ENCODE data around the gene THYN1. TPM values are rescaled to one million over a fixed set of nuclear protein-coding genes. Genes with fewer than 3 reads are reported as not detected.

Gene THYN1
- 10 to 100 TPM; 56.3 to 57.1 TPM for total RNA-seq

DNA sequence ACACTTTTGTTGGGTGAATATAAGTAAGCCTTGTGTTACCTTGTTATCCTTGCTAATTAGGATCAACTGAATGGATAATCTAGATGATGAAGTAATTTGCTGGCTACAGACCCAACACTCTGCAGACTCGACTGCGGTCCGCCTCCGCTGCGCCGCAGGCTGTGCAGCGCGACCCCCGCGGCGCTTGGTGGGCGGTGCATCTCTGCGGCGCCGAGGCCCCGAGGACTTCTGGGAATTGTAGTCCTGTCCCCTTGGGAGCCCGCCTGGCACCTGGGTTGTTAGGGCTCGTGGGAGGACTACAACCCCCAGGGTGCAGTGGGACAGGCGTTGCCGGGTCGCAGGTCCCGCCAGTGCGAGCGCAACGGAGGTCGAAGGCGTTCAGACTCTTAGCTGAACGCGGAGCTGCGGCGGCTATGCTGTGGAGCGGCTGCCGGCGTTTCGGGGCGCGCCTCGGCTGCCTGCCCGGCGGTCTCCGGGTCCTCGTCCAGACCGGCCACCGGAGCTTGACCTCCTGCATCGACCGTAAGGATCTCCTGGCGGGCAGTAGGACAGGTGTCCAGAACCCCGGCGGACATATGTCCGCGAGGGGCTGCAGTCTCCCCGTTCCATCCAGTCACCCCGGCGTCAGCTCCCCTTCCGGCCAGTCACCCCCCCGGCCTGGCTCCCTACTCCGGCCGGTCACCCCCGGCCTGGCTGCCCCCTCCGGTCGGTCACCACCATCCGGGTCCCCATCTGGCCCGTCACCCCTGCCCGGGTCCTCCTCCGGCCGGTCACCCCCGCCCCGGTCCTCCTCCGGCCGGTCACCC is at the start of gene THYN1, which contains the start of gene ACAD8:
Gene THYN1, minus strand, starts transcription at position 165 of the 806 bp plus-strand sequence. CDS start 470 bp downstream, outside the sequence.
Gene ACAD8, plus strand, starts transcription at position 381 of the 806 bp plus-strand sequence. Its CDS starts 33 bp downstream, at position 414.

DNA sequence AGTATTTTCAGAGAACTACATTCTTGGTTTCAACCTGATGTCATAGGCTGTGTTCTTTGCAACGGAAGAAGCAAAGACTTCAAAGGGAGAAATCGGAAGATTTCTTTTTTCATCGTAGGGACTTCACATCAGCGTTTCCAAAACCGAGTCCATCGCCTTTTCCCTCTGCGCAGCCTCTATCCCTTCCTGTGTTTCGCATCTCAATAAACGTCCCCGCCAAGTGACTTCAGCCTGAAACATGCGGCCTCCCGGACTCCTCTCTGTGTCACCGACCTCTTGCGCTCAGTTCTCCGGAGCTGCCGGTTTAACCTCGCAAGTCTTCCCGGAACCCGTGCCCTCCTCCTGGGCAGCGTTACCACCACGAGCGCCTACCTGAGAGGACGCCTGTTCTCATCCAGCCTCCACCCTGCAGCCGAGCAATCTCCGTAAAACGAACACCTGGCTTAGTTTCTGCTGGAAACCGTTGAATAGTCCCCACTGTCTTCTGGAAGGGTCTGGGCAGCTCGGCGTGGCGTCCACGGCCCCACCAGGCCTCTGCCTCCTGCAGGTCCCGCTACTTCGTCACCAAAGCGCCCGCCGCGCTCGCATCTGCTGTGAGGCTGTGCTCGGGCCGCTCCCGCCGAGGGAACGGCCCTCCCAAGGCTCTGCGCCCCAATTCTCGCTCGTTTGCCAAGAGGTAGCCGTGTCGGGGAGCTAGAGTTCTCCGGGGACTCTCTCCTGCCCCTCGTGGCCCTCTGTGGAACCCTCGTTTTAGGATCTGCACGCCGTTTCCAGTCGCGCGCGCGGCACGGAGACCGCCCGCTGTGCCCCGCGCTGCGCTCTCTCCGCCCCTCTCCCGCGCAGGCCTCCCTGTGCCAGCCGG is 22.6 kb upstream of the THYN1 start, which contains the start of gene GLB1L3:
Gene GLB1L3, plus strand, starts transcription at position 846 of the 862 bp plus-strand sequence. CDS start 362 bp downstream, outside the sequence.

DNA sequence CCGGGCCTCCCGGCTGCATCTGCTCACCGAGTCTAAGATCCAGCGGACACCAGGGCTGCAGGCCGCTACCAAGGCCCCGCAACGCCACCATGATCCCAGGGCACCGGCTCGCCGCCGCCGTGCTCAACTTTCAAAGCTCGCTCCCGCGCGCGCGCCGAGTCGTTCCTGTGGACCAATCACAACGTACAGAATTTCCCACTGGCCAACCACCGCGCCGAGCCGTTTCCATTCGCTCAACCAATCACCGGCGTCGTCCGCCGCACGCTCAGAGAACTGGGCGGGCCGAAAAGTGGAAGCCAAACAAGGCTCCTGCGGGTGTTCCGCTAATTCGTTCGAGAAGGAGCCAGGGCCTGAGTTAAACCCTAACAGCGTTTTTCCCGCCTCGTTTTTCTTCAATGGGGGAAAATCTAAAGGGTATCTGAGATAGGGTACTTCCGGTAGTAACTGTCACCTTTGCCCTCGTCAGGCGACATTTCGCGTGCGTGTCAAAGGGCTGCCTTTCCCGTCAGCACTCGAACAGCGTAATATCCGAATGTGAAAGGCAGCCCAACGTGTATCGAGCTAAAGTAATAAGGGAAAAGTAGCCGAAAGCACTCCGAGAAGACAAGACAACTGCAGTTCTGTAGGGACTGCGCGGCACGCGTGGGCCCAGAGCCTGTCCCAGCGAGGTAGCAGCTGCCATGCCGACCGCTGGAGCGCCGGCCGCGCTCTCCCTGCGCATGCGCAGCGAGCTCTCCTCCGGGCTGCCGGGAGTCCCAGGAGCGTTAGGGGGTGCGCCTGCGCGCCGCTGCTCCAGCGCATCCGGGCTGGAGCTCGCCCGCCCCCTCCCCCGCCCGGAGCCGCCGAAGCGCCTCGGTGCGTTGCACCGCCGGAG is 29.1 kb downstream of the THYN1 start, which contains the start of the genes NCAPD3 and VPS26B:
Gene NCAPD3, minus strand, starts transcription at position 132 of the 874 bp plus-strand sequence. Its CDS starts 41 bp downstream, at position 91.
Gene VPS26B, plus strand, starts transcription at position 836 of the 874 bp plus-strand sequence. CDS start 452 bp downstream, outside the sequence.

Other genes starting within 250 kb of the THYN1 start
- gene JAM3, start 184.3 kb downstream of the THYN1 start, total RNA-seq: 1 to 10 TPM; 5.2 to 5.4 TPM
- gene NCAPD3, start 29.4 kb downstream of the THYN1 start, total RNA-seq: 10 to 100 TPM; 90.9 to 92.7 TPM
- 10 to 100 TPM; 63.8 to 64.3 TPM for gene VPS26B, start 28.7 kb downstream of the THYN1 start, total RNA-seq
- 10 to 100 TPM; 21.3 to 21.8 TPM for gene ACAD8, start 216 bp upstream of the THYN1 start, total RNA-seq
- gene GLB1L3, start 23.0 kb upstream of the THYN1 start, total RNA-seq: 1 to 10 TPM; 7.8 to 8.5 TPM
- gene GLB1L2, start 78.6 kb upstream of the THYN1 start, total RNA-seq: 1 to 10 TPM; 2.2 to 2.3 TPM
- 1 to 10 TPM; 2.1 to 3.0 TPM for gene B3GAT1, start 158.9 kb upstream of the THYN1 start, total RNA-seq

All from activated naive CD4-positive, alpha-beta T cell treated with anti-CD3 and anti-CD28 coated beads, Interleukin-2, amount 10 ng/mL, durations not matched to agents 5 hours and 36 hours (primary cell).